Endothelial cell of umbilical vein (primary cell): Measurements from ENCODE around the gene ATP6V1B1. TPM values are rescaled to one million over a fixed set of nuclear protein-coding genes. Genes with fewer than 3 reads are reported as not detected.

Experiments used
- Bru-seq: library from RNA; stranded (reverse); fragments of 400-500 nt; gene quantifications from one replicate; lab custom pipeline; 2021; lab: Mats Ljungman, UMichigan
- BruChase-seq, 2 experiments: library from RNA; stranded (reverse); fragments of 400-500 nt; gene quantifications; one replicate each; lab custom pipeline; 2021; lab: Mats Ljungman, UMichigan
- BruUV-seq: library from RNA; stranded (reverse); fragments of 400-500 nt; replicated peaks from 2 replicates; lab custom pipeline; 2021; lab: Mats Ljungman, UMichigan
- CTCF ChIA-PET: fragments of 300-600, 350-600 bp; sonication (Branson Sonifier 250); formaldehyde crosslinking; loops from one replicate; lab custom pipeline; 2021; ENCODE audit warnings: antibody characterized with exemption, inconsistent platforms; lab: Charles Lee
- POLR2A ChIA-PET: fragments of 300-600, 350-600 bp; sonication (Branson Sonifier 250); formaldehyde crosslinking; loops from one replicate; lab custom pipeline; 2021; ENCODE audit warnings: antibody characterized with exemption, inconsistent platforms; lab: Charles Lee
- DNase-seq: peaks from one replicate; pipeline ENCODE4 v3.0.0-alpha.2; 2011; ENCODE audit warnings: low read depth, low spot score
- FAIRE-seq: peaks from 2 replicates; lab custom pipeline; 2011; peaks lifted over from hg19 to GRCh38; lab: Jason Lieb, UNC
- H2AFZ ChIP-seq: 2 replicates; pipeline ENCODE4 v1.6.0; 2012; ENCODE audit warnings: low read depth, low read length, control low read depth, inconsistent platforms
- H3K27ac ChIP-seq: 2 replicates; pipeline ENCODE4 v1.5.1; 2011; ENCODE audit warnings: low read depth, mild to moderate bottlenecking, control low read depth, low read length, moderate library complexity; ENCODE audit not compliant: insufficient read depth
- H3K27me3 ChIP-seq, 2 experiments: 2 replicates each; pipeline versions ENCODE4 v1.6.0 to v1.6.1; 2011; ENCODE audit warnings: low read length in 2 of 2, mixed read lengths in 1 of 2; ENCODE audit not compliant: control insufficient read depth in 2 of 2, insufficient read depth in 2 of 2
- H3K36me3 ChIP-seq, 2 experiments: 2 replicates in 1 of 2; 3 replicates in 1 of 2; pipeline ENCODE4 v1.5.1; 2011; ENCODE audit warnings: low read length in 2 of 2, mild to moderate bottlenecking in 1 of 2, moderate library complexity in 1 of 2; ENCODE audit not compliant: control insufficient read depth in 2 of 2, insufficient read depth in 2 of 2; ENCODE audit errors: extremely low read depth in 1 of 2
- H3K4me1 ChIP-seq: 3 replicates; pipeline ENCODE4 v1.5.1; 2011; ENCODE audit warnings: mild to moderate bottlenecking, low read length; ENCODE audit not compliant: control insufficient read depth, insufficient read depth; ENCODE audit errors: extremely low read depth
- H3K4me2 ChIP-seq: 2 replicates; pipeline ENCODE4 v1.6.1; 2011; ENCODE audit warnings: low read length, control low read depth, mixed read lengths; ENCODE audit not compliant: insufficient read depth
- H3K4me3 ChIP-seq, 3 experiments: fragments of 200-600 bp in 1 of 3; sonication (generic), shearing (Covaris generic) in 1 of 3; replicated peaks in 1 of 3; 2 replicates each; pipeline ENCODE4 v1.5.1; 2011 to 2016; ENCODE audit warnings: control low read depth in 3 of 3, low read length in 3 of 3, mild to moderate bottlenecking in 2 of 3, inconsistent platforms in 1 of 3, low read depth in 1 of 3, moderate library complexity in 1 of 3; ENCODE audit not compliant: insufficient read depth in 1 of 3
- H3K79me2 ChIP-seq: 2 replicates; pipeline ENCODE4 v1.6.0; 2012; ENCODE audit warnings: low read length, inconsistent platforms; ENCODE audit not compliant: control insufficient read depth, insufficient read depth
- H3K9ac ChIP-seq: replicated peaks from 2 replicates; pipeline ENCODE3; 2011; ENCODE audit warnings: low read length, control low read depth; ENCODE audit not compliant: insufficient read depth; ENCODE audit errors: extremely low read depth
- H3K9me1 ChIP-seq: replicated peaks from 3 replicates; pipeline ENCODE4 v1.6.0; 2011; ENCODE audit warnings: mild to moderate bottlenecking, low read length; ENCODE audit not compliant: control insufficient read depth, insufficient read depth; ENCODE audit errors: extremely low read depth
- H3K9me3 ChIP-seq: replicated peaks from 2 replicates; pipeline ENCODE4 v1.5.1; 2012; ENCODE audit warnings: low read length, inconsistent platforms; ENCODE audit not compliant: control insufficient read depth, insufficient read depth
- H4K20me1 ChIP-seq: replicated peaks from 2 replicates; pipeline ENCODE3; 2011; ENCODE audit warnings: mild to moderate bottlenecking, low read length; ENCODE audit not compliant: control insufficient read depth, insufficient read depth; ENCODE audit errors: extremely low read depth
- CTCF ChIP-seq, 2 donors: IDR thresholded peaks; 1 replicate in 1 of 2; 2 replicates in 1 of 2; pipeline ENCODE4 v1.5.1; 2011; ENCODE audit warnings: low read length in 2 of 2, mild to moderate bottlenecking in 2 of 2, moderate library complexity in 2 of 2, control low read depth in 1 of 2, inconsistent platforms in 1 of 2, low read depth in 1 of 2; ENCODE audit not compliant: insufficient read depth in 1 of 2; ENCODE audit errors: extremely low read depth in 1 of 2
- EZH2 ChIP-seq: IDR thresholded peaks from 2 replicates; pipeline ENCODE4 v1.6.1; 2012; ENCODE audit warnings: borderline replicate concordance, low read depth, mild to moderate bottlenecking, moderate library complexity, low read length, inconsistent platforms; ENCODE audit not compliant: severe bottlenecking
- FOS ChIP-seq: IDR thresholded peaks from 2 replicates; pipeline ENCODE4 v1.6.1; 2011; ENCODE audit warnings: mild to moderate bottlenecking, low read length, moderate library complexity, borderline replicate concordance; ENCODE audit not compliant: insufficient read depth
- GATA2 ChIP-seq: IDR thresholded peaks from 2 replicates; pipeline ENCODE4 v1.7.0; 2011; ENCODE audit warnings: low read depth, mild to moderate bottlenecking, moderate library complexity, mixed read lengths, low read length; ENCODE audit not compliant: insufficient read length, insufficient read depth
- JUN ChIP-seq: IDR thresholded peaks from 2 replicates; pipeline ENCODE4 v1.6.1; 2011; ENCODE audit warnings: borderline replicate concordance, low read depth; ENCODE audit not compliant: insufficient read length, insufficient read depth
- MAX ChIP-seq: IDR thresholded peaks from 2 replicates; pipeline ENCODE4 v1.6.1; 2011; ENCODE audit not compliant: insufficient read depth, insufficient read length
- MYC ChIP-seq: IDR thresholded peaks from one replicate; pipeline ENCODE4 v1.6.1; 2011; ENCODE audit warnings: mild to moderate bottlenecking, low read depth, low read length
- POLR2A ChIP-seq: IDR thresholded peaks from 2 replicates; pipeline ENCODE4 v1.6.1; 2012; ENCODE audit warnings: low read depth, mild to moderate bottlenecking, control low read depth, low read length
- dilution Hi-C: fragments of 300-500 bp; cut with MboI; formaldehyde crosslinking; loops from one replicate; pipeline ENCODE4 v1.15.0; 2019; ENCODE audit warnings: low sequenced_read_pairs; ENCODE audit not compliant: extremely low pct_ligation_motif_present
- intact Hi-C: fragments of 100-400 bp; cut with micrococcal nuclease; formaldehyde crosslinking; loops from one replicate; pipeline ENCODE4 v1.10.0; 2022
- long read RNA-seq: library from polyadenylated mRNA; stranded (forward); transcript quantifications from one replicate; pipeline ENCODE4 v2.0.0, GENCODE V29; 2021
- polyA minus RNA-seq, 3 experiments: library from RNA; depleted of rRNA, polyadenylated mRNA; stranded (reverse); fragments of >200 nt; gene quantifications; 1 replicate in 1 of 3; 2 replicates in 2 of 3; pipeline ENCODE4 v1.2.3, GENCODE V29; 2011
- polyA plus RNA-seq, 4 experiments: library from polyadenylated mRNA; depleted of rRNA in 3 of 4; stranded (reverse) in 3 of 4; unstranded in 1 of 4; fragments of >200 nt; gene quantifications; 2 replicates each; pipeline versions ENCODE4 v1.2.1 to v1.2.3, GENCODE V29; 2011 to 2012; ENCODE audit warnings: missing spikeins in 1 of 4
- total RNA-seq: library from RNA; stranded (reverse); gene quantifications from 2 replicates; pipeline ENCODE4 v1.2.3, GENCODE V29; 2021

Gene ATP6V1B1
- 0.60 and 0.77 TPM in 2 replicates for total RNA-seq
- 0.35 TPM in 1 of 2 replicates, not detected in the other for polyA plus RNA-seq
- polyA plus RNA-seq (2011; cell fraction: cytosol; rRNA removed) = not detected in 2 replicates
- 3.3 and 4.6 TPM in 2 replicates for polyA plus RNA-seq (2011; cell fraction: nucleus; rRNA removed)
- 0.46 and 1.1 TPM in 2 replicates for polyA plus RNA-seq (2012)
- 1.0 TPM in 1 of 2 replicates, not detected in the other for polyA minus RNA-seq
- polyA minus RNA-seq (2011; cell fraction: cytosol; rRNA and poly(A)+ RNA removed) = not detected
- 1.3 TPM in 1 of 2 replicates, not detected in the other for polyA minus RNA-seq (2011; cell fraction: nucleus; rRNA and poly(A)+ RNA removed)
- percentile 18 among the genes with signal in this experiment for Bru-seq, nascent RNA
- BruChase-seq, experiment 1, labeled RNA remaining after a 6-hour chase = percentile 21 among the genes with signal in this experiment
- percentile 18 among the genes with signal in this experiment for BruChase-seq, experiment 2, labeled RNA remaining after a 2-hour chase
- long read RNA-seq = 0 reads

- Histone ChIP-seq H3K9me1 (no peaks in the 10 kb centered on the region), H3K9ac (no peak within 1 kb of the TSS), H2AFZ (no peak within 1 kb of the TSS), H3K79me2 (no peaks in the 10 kb centered on the region), H3K27ac (no peak within 1 kb of the TSS), H3K4me2 (no peak within 1 kb of the TSS), H3K9me3 (no peaks in the 10 kb centered on the region), H3K27me3 (peaks cover 0 to 11% of the 10 kb centered on the region in 2 experiments), H4K20me1 (no peaks in the 10 kb centered on the region), H3K4me1 (no peaks in the 10 kb centered on the region), H3K4me3 (no peak within 1 kb of the TSS), H3K36me3 (no peaks in the 10 kb centered on the region)
- TF ChIP-seq GATA2 = no peak
- TF ChIP-seq POLR2A = no peak
- no peak for TF ChIP-seq CTCF (IDR thresholded peaks at IDR 0.05; ENCODE audit: extremely low read depth in 1 of 2, insufficient read depth in 1 of 2, low read depth in 1 of 2, low read length in 2 of 2)
- no peak for TF ChIP-seq MYC
- no peak for TF ChIP-seq EZH2
- TF ChIP-seq FOS = no peak
- TF ChIP-seq MAX = no peak
- no peak for TF ChIP-seq JUN
- DNase-seq = no peak
- POLR2A ChIA-PET = interaction anchor here (0.5 kb wide), 1 partner anchor 13 kb away, joined by 3 read pairs; no protein-coding TSS in a partner anchor
- CTCF ChIA-PET = interaction anchor here (0.6 to 4.8 kb wide), 3 partner anchors 12 to 43 kb away, joined by 3 to 29 read pairs (median 3); no protein-coding TSS in a partner anchor
- intact Hi-C loops = no loop called here
- no peak for FAIRE-seq
- no TSS peak for BruUV-seq
- dilution Hi-C loops = no loop called here
Measured at GRCh38 chr2:70935468-70936164, at the start of gene ATP6V1B1. ATP6V1B1 (plus strand) TSS chr2:70935900; CDS start chr2:70935955, 55 bp downstream.
